Neural cell (in vitro differentiated cells): Measurements from ENCODE around the gene TTYH1.

Experiments used
- CTCF ChIP-seq: fragments of 450-650 bp; IDR thresholded peaks from 2 replicates; pipeline ENCODE4 v1.5.1; 2014; ENCODE audit warnings: antibody characterized with exemption, mild to moderate bottlenecking, moderate library complexity; ENCODE audit not compliant: poor library complexity, severe bottlenecking
- EP300 ChIP-seq: fragments of 450-650 bp; conservative IDR thresholded peaks from 2 replicates; pipeline ENCODE4 v1.6.1; 2014; ENCODE audit warnings: antibody characterized with exemption, mild to moderate bottlenecking, moderate library complexity; ENCODE audit not compliant: poor library complexity, severe bottlenecking
- POLR2AphosphoS5 ChIP-seq: IDR thresholded peaks from 2 replicates; pipeline ENCODE4 v1.6.1; 2012

- TF ChIP-seq CTCF (no peak), POLR2AphosphoS5 (peak; percentile 53), EP300 (no peak)
Observed at GRCh38 chr19:54463531-54464043, 48.3 kb downstream of the TTYH1 start, which contains the start of gene LENG9.
